Calu3 (cell line): ENCODE measurements around the gene FAM193B. TPM values are rescaled to one million over a fixed set of nuclear protein-coding genes. Genes with fewer than 3 reads are reported as not detected.
"Not testable (repeated sequence)": the region's sequence is repeated elsewhere in the genome, so short reads cannot be mapped to it uniquely, and the experiment has no call there.

Experiments
- BruUV-seq: library from RNA; stranded (reverse); fragments of 400-500 nt; replicated peaks from 2 replicates; lab custom pipeline; 2021; lab: Mats Ljungman, UMichigan
- CTCF ChIA-PET: fragments of 300-600 bp; sonication (Branson Sonifier 250); formaldehyde crosslinking; loops from one replicate; lab custom pipeline; 2022; ENCODE audit warnings: antibody characterized with exemption; lab: Charles Lee
- DNase-seq: peaks from one replicate; pipeline ENCODE4 v3.0.0; 2022
- H3K27ac Mint-ChIP-seq: one replicate; pipeline ENCODE4 v1.8.0; 2022; ENCODE audit warnings: mixed read lengths; ENCODE audit not compliant: unreplicated experiment
- H3K27me3 Mint-ChIP-seq: one replicate; pipeline ENCODE4 v1.8.0; 2022; ENCODE audit warnings: mixed read lengths; ENCODE audit not compliant: unreplicated experiment
- H3K36me3 Mint-ChIP-seq: one replicate; pipeline ENCODE4 v1.8.0; 2022; ENCODE audit warnings: mild to moderate bottlenecking, moderate library complexity, mixed read lengths; ENCODE audit not compliant: insufficient read depth, unreplicated experiment
- H3K4me1 Mint-ChIP-seq: one replicate; pipeline ENCODE4 v1.8.0; 2022; ENCODE audit warnings: mild to moderate bottlenecking, low read depth, mixed read lengths; ENCODE audit not compliant: unreplicated experiment
- H3K4me3 Mint-ChIP-seq: one replicate; pipeline ENCODE4 v1.8.0; 2022; ENCODE audit warnings: mild to moderate bottlenecking, low read depth, moderate library complexity, mixed read lengths; ENCODE audit not compliant: unreplicated experiment
- H3K9me3 Mint-ChIP-seq: one replicate; pipeline ENCODE4 v1.8.0; 2022; ENCODE audit warnings: low read depth, mixed read lengths; ENCODE audit not compliant: unreplicated experiment
- CTCF ChIP-seq: fragments of 200-600 bp; IDR thresholded peaks from one replicate; pipeline ENCODE4 v1.8.0; 2022; ENCODE audit warnings: antibody characterized with exemption; ENCODE audit not compliant: unreplicated experiment
- intact Hi-C: fragments of 100-400 bp; cut with micrococcal nuclease; formaldehyde crosslinking; loops from one replicate; pipeline ENCODE4 v1.10.0; 2022; ENCODE audit not compliant: unreplicated experiment
- total RNA-seq: library from RNA; stranded (reverse); gene quantifications from 2 replicates; pipeline ENCODE4 v1.2.3, GENCODE V29; 2022

Gene FAM193B
- total RNA-seq, 1 experiment from 2014 or later = 97.0 TPM

- Mint-ChIP-seq H3K27me3 (no peaks in the 10 kb centered on the region), H3K4me1 (no peaks in the 10 kb centered on the region), H3K4me3 (no peak overlapping the region), H3K36me3 (peaks cover 18% of the 10 kb centered on the region), H3K9me3 (no peaks in the 10 kb centered on the region), H3K27ac (no peak overlapping the region)
- BruUV-seq = no TSS peak
- intact Hi-C loops = no loop called here
- no peak for TF ChIP-seq CTCF
- no peak for DNase-seq
- CTCF ChIA-PET = no interaction called here
Measured at GRCh38 chr5:177537389-177538361, 16.7 kb downstream of the FAM193B start.

- H3K4me1 Mint-ChIP-seq = no peaks in the 10 kb centered on the region
- intact Hi-C loops = no loop called here
- H3K27me3 Mint-ChIP-seq = no peaks in the 10 kb centered on the region
- H3K27ac Mint-ChIP-seq = no peak overlapping the region
- BruUV-seq = no TSS peak
- CTCF ChIA-PET = no interaction called here
- no peak overlapping the region for H3K4me3 Mint-ChIP-seq
- DNase-seq = no peak
- H3K9me3 Mint-ChIP-seq = no peaks in the 10 kb centered on the region
- H3K36me3 Mint-ChIP-seq = peaks cover 24% of the 10 kb centered on the region
- no peak for TF ChIP-seq CTCF
Measured at GRCh38 chr5:177536386-177536785, 18.0 kb downstream of the FAM193B start.

GRCh38 chr5:177535125-177535524, 19.2 kb downstream of the FAM193B start:
- no peak for TF ChIP-seq CTCF
- Mint-ChIP-seq H3K9me3 (no peaks in the 10 kb centered on the region), H3K36me3 (peaks cover 24% of the 10 kb centered on the region), H3K27ac (no peak overlapping the region), H3K4me1 (no peaks in the 10 kb centered on the region), H3K4me3 (no peak overlapping the region), H3K27me3 (no peaks in the 10 kb centered on the region)
- DNase-seq = no peak
- CTCF ChIA-PET = no interaction called here
- intact Hi-C loops = no loop called here
- BruUV-seq = no TSS peak

GRCh38 chr5:177534433-177534832, 19.9 kb downstream of the FAM193B start:
- CTCF ChIA-PET = interaction anchor here (0.6 to 0.7 kb wide), 2 partner anchors 16 to 104 kb away, joined by 3 to 4 read pairs; no protein-coding TSS in a partner anchor

More at GRCh38 chr5:177534433-177534832, 19.9 kb downstream of the FAM193B start:
- DNase-seq, H3K27ac Mint-ChIP-seq, BruUV-seq, H3K27me3 Mint-ChIP-seq, H3K4me3 Mint-ChIP-seq, H3K4me1 Mint-ChIP-seq, H3K9me3 Mint-ChIP-seq, intact Hi-C loops: not testable (repeated sequence)
- H3K36me3 Mint-ChIP-seq = peaks cover 23% of the 10 kb centered on the region
